Activated CD8-positive, alpha-beta memory T cell treated with anti-CD3 and anti-CD28 coated beads for 48 hours (primary cell): Measurements from ENCODE around the gene FAM72A.
"Not testable (repeated sequence)": the region's sequence is repeated elsewhere in the genome, so short reads cannot be mapped to it uniquely, and the experiment has no call there.

ENCODE experiments used
- DNase-seq, 3 experiments: peaks; one replicate each; pipeline ENCODE4 v3.0.0-alpha.2; 2020; ENCODE audit warnings: low read depth in 2 of 3, low spot score in 2 of 3

FAM72A gene

DNA sequence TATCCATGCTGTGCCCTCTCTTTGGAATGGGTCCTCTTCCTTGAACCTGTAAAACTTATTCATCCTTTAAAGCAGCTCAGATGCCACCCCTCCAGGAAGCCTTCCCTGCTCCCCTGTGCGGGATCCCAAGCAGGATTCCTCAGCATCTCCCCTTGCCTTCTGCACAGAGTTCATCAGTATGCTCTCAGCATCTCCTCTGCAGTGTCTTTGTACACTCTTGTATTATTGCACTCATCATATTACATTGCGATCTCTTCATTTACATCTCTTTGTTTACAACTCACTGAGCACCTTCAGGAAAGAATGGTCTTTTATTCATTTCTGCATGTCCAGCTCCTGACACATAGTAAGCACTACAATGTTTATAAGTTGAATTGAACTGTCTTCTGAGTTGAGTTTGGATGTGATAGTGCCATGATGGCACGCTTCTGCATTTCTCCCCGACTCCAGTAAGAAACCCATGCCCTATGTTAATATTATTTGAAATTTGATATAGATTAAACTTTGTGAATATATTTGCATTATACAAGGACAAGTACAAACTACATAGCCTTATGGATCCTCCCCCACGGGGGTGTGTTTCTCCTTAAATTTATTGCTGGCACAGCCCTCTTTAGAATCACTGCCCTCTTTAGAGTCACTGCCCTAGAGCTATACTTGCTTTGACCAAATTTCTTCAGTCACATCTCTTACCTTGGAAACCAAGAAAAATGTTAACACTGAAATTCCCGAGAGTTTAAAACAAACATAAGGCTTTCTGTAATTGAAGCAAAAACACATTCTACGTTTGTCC lies 13.2 kb upstream of the FAM72A start:
- DNase-seq = not testable (repeated sequence)

- not testable (repeated sequence) for DNase-seq
Observed at GRCh38 chr1:206210802-206211201, 8.2 kb upstream of the FAM72A start.

DNA sequence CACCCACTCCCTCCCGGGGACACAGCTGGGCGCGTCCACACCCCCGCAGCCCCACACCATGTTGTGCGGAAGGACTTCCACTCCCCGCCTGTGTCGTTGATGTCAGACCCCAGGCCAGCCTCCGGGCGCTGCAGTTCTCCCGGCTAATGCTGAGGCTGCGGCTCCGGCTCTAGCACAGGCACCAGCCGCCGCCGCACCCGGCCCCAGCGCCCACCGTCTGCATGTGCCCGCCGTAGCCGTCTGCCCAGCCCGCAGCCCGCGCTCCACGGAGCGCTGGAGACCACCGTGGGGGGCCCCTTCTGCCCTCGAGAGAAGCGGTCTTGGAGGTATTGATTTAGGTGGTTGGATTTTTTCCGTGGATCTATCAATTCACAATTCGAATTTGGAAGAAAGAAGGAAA lies 2.9 kb upstream of the FAM72A start:
- not testable (repeated sequence) for DNase-seq

- DNase-seq = peak in 1 of 3 experiments; percentile 0
Observed at GRCh38 chr1:206204871-206205270, 2.2 kb upstream of the FAM72A start.

DNA sequence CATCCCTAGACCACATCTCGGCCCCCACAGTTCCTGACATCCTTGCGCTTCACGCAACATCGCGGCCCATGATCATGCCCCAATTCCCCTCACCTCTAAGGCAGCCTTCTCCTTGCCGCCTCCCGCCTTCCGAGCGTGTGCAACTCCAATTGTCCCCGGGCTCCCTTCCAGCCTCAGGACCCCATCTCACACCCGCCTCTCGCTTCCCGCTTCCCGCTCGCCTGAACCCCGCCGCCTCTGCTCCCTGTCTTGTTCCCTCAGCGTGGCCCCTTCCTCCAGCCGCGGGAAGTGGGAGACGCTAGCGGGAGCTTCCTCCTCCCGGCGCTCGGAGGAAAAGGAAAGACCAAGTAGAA lies 1.5 kb upstream of the FAM72A start:
- not testable (repeated sequence) for DNase-seq

DNA sequence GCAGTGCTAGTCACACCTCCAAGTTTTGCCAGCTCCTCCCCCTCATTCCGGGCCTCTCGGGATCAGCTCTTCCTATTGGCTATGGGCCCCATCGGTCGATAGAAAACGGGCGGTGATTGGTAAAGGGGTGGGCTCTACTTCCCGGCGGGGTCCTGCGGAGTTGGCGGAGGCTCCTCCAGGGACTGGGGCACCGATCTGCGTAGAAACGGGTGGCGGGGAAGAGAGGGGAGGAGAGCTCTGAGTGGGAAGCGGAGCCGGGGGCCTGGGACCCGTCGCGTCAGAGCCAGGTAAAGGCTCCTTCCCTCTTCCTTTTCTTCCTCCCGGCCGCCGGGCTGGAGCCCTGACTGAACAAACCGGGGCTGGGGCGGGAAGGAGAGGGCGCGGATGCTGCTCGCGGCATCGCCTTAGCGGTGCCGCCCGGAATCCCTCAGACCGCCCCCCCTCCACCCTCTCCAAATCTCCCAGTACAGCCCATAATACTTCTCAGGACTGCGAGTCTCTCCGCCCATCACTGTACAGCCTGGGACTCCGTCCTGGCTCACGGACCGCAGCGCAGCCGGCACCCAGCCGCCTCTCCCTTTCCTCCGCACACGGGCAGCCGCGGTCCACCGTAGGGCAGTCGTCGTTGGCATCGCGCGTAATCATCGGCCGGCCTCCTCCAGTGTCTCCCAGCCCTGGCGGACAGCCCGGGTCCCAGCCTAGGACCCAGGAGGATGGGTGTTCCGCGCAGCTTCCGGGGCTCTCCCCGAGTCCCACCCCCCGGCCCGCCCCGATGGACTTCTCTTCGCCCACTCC lies 922 bp upstream of the FAM72A start, which contains the start of gene SRGAP2:
Gene SRGAP2, plus strand, starts transcription at position 178 of the 795 bp plus-strand sequence. CDS start 2,430 bp downstream, outside the sequence.
- DNase-seq = peak; percentile 6 to 38 (median 36)

GRCh38 chr1:206196748-206197424 lies 5.8 kb downstream of the FAM72A start:
- DNase-seq = not testable (repeated sequence)

GRCh38 chr1:206195182-206195581 lies 7.5 kb downstream of the FAM72A start:
- not testable (repeated sequence) for DNase-seq

GRCh38 chr1:206186826-206187225 lies 15.8 kb downstream of the FAM72A start:
- not testable (repeated sequence) for DNase-seq

DNA sequence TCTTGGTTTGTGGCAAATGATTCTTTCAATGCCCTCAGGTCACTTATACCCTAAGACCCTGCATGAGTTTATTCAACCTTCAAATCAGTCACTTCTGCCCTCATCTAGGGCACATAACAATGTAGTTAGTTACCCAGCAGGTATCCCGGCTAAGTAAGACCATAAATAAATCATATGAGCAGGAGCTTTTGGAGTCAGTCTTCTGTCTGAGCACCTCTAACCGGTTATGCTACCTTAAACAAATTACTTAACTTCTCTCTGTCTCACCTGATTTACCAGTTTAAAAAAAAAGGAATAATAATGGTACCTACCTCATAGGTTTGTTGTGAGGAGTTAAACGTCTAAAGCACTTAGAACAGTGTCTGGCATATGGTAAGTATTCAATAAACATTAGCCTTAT lies 16.9 kb downstream of the FAM72A start:
- DNase-seq = not testable (repeated sequence)

- DNase-seq = not testable (repeated sequence)
Observed at GRCh38 chr1:206183788-206184187, 18.9 kb downstream of the FAM72A start.

DNA sequence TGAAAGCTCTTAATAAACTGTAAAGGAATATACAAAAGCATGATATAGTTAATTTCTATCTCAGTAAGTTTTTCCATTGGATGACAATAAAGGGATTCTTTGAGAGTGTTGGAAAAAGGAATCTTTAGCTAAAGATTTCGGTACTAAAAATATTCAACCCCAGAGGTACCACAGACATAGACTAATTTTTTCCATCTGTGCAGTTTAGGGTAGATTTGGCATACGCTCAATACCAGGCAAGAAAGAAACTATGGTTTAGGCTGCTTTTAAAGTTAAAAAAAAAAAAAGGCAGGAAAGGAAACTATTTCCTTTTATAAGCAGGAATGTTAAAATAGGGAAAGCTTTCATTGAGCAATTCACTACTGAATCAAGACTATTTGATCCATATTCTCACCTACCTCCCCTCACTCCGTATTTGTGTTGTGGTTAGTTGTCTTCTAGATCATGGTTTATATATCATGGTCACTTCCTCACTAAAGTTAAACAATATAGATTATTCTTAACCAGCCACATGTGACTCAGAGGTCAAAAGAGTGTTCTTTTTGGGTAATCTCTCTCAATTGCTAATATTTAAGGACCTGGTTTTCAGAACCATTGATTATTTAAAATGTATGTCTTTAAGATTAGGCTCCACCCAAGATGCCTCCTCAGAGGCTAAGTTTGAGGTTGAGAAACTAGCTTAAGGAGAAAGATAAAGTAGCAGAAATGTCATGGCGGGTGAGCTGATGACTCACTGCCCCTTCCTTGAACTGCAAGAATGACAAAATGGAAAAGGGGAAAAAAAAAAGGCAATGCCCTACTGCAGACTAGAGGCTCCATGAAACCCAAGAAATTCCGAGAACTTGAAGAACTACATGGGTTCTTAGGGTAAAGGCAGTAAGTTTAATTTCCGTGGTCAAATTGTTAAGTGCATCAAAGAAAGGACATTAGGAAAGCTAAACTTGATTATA lies 20.0 kb downstream of the FAM72A start:
- not testable (repeated sequence) for DNase-seq

- DNase-seq = not testable (repeated sequence)
Observed at GRCh38 chr1:206179666-206180065, 23.0 kb downstream of the FAM72A start.

DNA sequence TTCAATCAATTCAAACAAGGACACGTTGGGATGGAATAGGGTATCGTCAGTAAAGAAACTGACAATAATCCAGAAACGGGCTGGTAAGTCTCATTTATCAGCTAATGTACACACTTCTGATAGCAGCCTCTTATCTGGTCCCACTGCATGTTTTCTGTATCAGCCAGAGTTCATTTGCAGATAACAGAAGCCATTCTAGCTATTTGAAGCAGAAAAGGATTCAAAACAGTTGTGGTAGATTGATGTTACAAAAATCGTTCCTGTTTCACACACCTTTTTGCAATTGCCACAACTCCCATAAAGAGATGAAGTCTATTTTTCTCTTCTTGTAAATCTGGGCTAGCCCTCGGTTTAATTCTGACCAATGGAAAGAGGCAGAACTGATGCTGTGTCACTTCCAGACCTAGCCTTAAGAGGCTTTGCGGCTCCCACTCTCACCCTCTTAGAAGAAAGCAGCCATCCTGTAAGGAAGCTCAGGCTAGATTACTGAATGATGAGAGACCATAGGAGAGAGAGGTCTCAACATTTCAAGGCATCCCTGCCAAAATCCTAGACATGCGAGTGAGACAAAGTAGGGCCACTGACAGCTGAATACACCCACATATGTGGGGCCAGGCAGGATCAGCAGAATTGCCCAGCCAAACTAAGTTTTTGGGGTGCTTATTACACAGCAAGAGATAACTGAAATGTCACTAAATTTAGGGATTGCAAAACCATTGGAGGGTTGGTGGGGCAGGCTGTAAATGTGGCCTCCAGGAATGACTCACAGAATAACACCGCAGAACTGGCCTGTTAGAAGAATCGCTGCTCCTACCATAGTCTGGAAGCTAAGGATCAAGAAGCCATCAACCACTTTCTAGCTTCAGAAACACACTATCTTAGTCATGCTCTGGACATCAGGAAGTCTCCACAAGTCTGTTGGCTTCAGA lies 24.3 kb downstream of the FAM72A start:
- DNase-seq = not testable (repeated sequence)

GRCh38 chr1:206176114-206176502 lies 26.5 kb downstream of the FAM72A start:
- not testable (repeated sequence) for DNase-seq

DNA sequence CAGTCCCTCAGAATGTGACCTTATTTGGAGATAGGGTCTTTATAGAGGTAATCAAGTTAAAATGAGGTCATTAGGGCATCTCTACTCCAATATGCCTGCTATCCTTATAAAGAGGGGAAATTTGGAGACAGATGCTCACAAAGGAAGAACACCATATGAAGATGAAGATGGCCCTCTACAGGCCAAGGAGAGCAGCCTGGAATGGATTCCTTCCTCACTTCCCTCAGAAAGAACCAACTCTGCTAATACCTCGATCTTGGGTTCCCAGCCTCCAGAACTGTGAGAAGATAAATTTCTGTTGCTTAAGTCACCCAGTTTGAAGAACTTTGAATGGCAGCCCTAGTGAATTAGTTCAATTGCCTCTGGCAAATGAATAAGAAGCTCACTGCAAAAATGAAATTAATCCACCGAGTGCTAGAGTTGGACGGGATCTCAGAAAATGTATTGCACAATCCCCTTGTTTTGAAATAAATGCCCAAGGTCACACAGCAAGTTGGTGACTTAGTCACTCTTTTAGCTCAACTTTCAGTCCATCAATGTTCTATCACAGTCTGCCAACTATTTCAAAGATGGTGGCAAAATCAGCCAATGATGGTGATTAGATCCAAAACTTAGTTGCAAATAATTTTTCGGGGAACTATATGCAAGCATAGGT lies 27.1 kb downstream of the FAM72A start:
- DNase-seq = not testable (repeated sequence)

DNA sequence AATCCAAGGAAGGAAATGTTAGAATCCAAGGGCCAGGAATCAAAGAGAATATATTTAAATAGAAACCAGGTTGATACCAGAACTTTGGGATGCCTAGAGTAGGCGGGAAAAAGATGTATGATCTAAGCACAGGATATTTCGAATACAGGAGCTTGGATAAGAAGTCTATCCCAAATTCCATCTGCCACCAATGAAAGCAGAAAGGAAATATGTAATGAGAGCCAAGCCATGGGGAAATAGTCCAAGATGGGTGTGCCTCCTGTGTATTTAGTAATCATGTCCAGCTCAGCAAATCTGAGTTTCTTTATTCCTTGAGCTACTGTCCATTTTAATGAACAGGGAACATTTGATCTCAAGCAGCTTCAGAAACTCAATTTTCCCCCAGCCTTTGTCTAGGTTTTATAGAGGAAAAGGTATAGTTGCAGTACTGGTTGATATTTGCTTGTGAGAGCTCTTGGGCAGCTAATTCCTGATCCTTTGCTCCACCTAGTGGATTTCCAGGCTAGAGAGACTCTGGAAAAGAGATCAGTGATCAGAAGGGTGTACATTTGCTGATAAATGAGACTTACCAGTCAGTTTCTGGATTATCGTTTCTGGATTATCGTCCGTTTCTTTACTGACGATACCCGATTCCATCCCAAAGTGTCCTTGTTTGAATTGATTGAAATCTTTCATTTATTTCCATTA lies 28.3 kb downstream of the FAM72A start:
- DNase-seq = not testable (repeated sequence)

DNA sequence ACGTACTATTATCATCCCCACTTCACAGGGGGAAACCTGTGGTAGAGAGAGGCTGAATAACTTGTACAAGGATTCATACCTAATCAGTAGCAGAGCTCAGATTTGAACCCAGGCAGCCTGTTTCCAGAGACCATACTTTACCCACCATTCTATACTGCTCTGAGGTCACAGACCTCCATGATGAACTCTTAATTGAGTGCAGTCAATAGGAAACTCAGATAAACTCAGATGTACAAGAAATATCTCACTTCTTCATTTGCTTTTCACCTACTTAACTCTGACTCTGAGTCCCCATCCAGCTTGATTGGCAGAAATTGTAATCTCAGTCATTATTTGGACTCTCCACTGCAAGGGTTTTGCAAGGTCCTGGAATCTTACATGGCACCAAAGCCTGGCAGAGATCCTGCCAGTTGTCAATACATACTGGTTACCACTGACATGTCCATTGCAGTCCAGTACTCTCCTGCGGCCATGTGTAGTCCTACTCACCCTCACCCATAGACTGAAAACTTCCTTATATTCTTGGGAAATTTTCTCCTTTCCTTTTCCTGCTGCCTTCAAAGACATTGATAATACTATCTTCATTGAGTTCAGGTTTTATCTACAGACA lies 29.4 kb downstream of the FAM72A start:
- not testable (repeated sequence) for DNase-seq
